Common myeloid progenitor, CD34-positive (primary cell): ENCODE data around the gene PRKN.

Source experiments
- CTCF ChIA-PET: fragments of 350-600 bp; sonication (Branson Sonifier 250); formaldehyde crosslinking; loops from one replicate; lab custom pipeline; 2021; ENCODE audit warnings: antibody characterized with exemption; lab: Charles Lee
- POLR2A ChIA-PET: fragments of 350-600 bp; sonication (Branson Sonifier 250); formaldehyde crosslinking; loops from one replicate; lab custom pipeline; 2021; ENCODE audit warnings: antibody characterized with exemption; lab: Charles Lee
- DNase-seq, 3 donors: peaks; one replicate each; pipeline versions ENCODE4 v3.0.0 to v3.0.0-alpha.2; 2013
- H3K27ac ChIP-seq, 2 experiments: 1 replicate in 1 of 2; 2 replicates in 1 of 2; pipeline ENCODE4 v1.7.0; 2013; ENCODE audit warnings: inconsistent platforms in 2 of 2, low read length in 2 of 2, mild to moderate bottlenecking in 2 of 2, low read depth in 1 of 2, moderate library complexity in 1 of 2; ENCODE audit not compliant: severe bottlenecking in 2 of 2, insufficient read depth in 1 of 2, poor library complexity in 1 of 2
- H3K27me3 ChIP-seq, 5 experiments: replicated peaks in 2 of 5; 1 replicate in 3 of 5; 2 replicates in 2 of 5; pipeline versions ENCODE4 v1.6.1 to v1.7.0; 2013; ENCODE audit warnings: low read length in 4 of 5, mild to moderate bottlenecking in 2 of 5, moderate library complexity in 2 of 5, inconsistent platforms in 1 of 5; ENCODE audit not compliant: insufficient read depth in 5 of 5, control insufficient read depth in 4 of 5
- H3K36me3 ChIP-seq, 4 experiments: 1 replicate in 2 of 4; 2 replicates in 2 of 4; pipeline versions ENCODE4 v1.6.1 to v1.7.0; 2013; ENCODE audit warnings: low read length in 3 of 4, control low read depth in 1 of 4, mild to moderate bottlenecking in 1 of 4; ENCODE audit not compliant: control insufficient read depth in 4 of 4, insufficient read depth in 4 of 4
- H3K4me1 ChIP-seq, 4 experiments: 1 replicate in 3 of 4; 2 replicates in 1 of 4; pipeline versions ENCODE4 v1.6.1 to v1.7.1; 2013; ENCODE audit warnings: low read length in 3 of 4, mild to moderate bottlenecking in 3 of 4, control low read depth in 1 of 4, inconsistent platforms in 1 of 4, moderate library complexity in 1 of 4; ENCODE audit not compliant: control insufficient read depth in 4 of 4, insufficient read depth in 4 of 4; ENCODE audit errors: control extremely low read depth in 1 of 4
- H3K4me3 ChIP-seq, 7 experiments: 1 replicate in 4 of 7; 2 replicates in 3 of 7; pipeline versions ENCODE4 v1.5.1 to v1.7.0; 2013; ENCODE audit warnings: mild to moderate bottlenecking in 7 of 7, low read length in 6 of 7, moderate library complexity in 6 of 7, inconsistent platforms in 2 of 7, low read depth in 2 of 7, control low read depth in 1 of 7; ENCODE audit not compliant: insufficient read depth in 4 of 7, control insufficient read depth in 1 of 7; ENCODE audit errors: extremely low read depth in 1 of 7
- H3K9me3 ChIP-seq, 5 experiments: 1 replicate in 4 of 5; 2 replicates in 1 of 5; pipeline versions ENCODE4 v1.6.1 to v1.7.1; 2013; ENCODE audit warnings: low read length in 4 of 5, mild to moderate bottlenecking in 2 of 5, inconsistent platforms in 1 of 5, low read depth in 1 of 5, moderate library complexity in 1 of 5; ENCODE audit not compliant: control insufficient read depth in 4 of 5, insufficient read depth in 2 of 5; ENCODE audit errors: control extremely low read depth in 1 of 5
- WGBS: methylation state at CpG from one replicate; pipeline ENCODE4 v1.1.5; 2013; ENCODE audit not compliant: insufficient coverage; 5-methylcytosine and 5-hydroxymethylcytosine counted together

Gene PRKN

GRCh38 chr6:161548713-161549296 lies 1178.8 kb downstream of the PRKN start:
- H3K4me1 ChIP-seq = no peaks in the 10 kb centered on the region
- no peak overlapping the region for H3K4me3 ChIP-seq
- no peaks in the 10 kb centered on the region for H3K36me3 ChIP-seq
- DNase-seq = no peak
- no peaks in the 10 kb centered on the region for H3K27me3 ChIP-seq
- H3K27ac ChIP-seq = no peak overlapping the region
- ChIA-PET CTCF (no interaction called here), POLR2A (no interaction called here)
- 97% methylated on average over 7 of the region's 9 CpGs for WGBS
- peaks cover 0 to 8% (median 1%) of the 10 kb centered on the region in 5 experiments for H3K9me3 ChIP-seq

- Histone ChIP-seq H3K36me3 (no peaks in the 10 kb centered on the region), H3K27me3 (no peaks in the 10 kb centered on the region), H3K4me1 (no peaks in the 10 kb centered on the region), H3K9me3 (peaks cover 0 to 8% (median 0%) of the 10 kb centered on the region in 5 experiments), H3K27ac (no peak overlapping the region), H3K4me3 (no peak overlapping the region)
- no peak for DNase-seq
- 83% methylated on average over 1 of the region's 2 CpGs for WGBS
- ChIA-PET CTCF (no interaction called here), POLR2A (interaction anchor here (0.6 kb wide), 1 partner anchor 337 kb away, joined by 4 read pairs; no protein-coding TSS in a partner anchor)
Observed at GRCh38 chr6:161547617-161548016, 1179.9 kb downstream of the PRKN start.

GRCh38 chr6:161546632-161547031 lies 1180.9 kb downstream of the PRKN start:
- no peak for DNase-seq
- H3K27ac ChIP-seq = no peak overlapping the region
- no peaks in the 10 kb centered on the region for H3K4me1 ChIP-seq
- CTCF ChIA-PET = no interaction called here
- H3K9me3 ChIP-seq = peaks cover 0 to 5% (median 0%) of the 10 kb centered on the region in 5 experiments
- 100% methylated on average over 1 of the region's 1 CpG for WGBS
- no peaks in the 10 kb centered on the region for H3K27me3 ChIP-seq
- no peak overlapping the region for H3K4me3 ChIP-seq
- no peaks in the 10 kb centered on the region for H3K36me3 ChIP-seq
- POLR2A ChIA-PET = no interaction called here

- 100% methylated on average over 1 of the region's 2 CpGs for WGBS
- Histone ChIP-seq H3K27ac (no peak overlapping the region), H3K4me1 (no peaks in the 10 kb centered on the region), H3K4me3 (no peak overlapping the region), H3K27me3 (no peaks in the 10 kb centered on the region), H3K36me3 (no peaks in the 10 kb centered on the region), H3K9me3 (peaks cover 0 to 1% (median 0%) of the 10 kb centered on the region in 5 experiments)
- ChIA-PET CTCF (no interaction called here), POLR2A (no interaction called here)
- DNase-seq = no peak
Observed at GRCh38 chr6:161545741-161546140, 1181.8 kb downstream of the PRKN start.

GRCh38 chr6:161544801-161545480 lies 1182.6 kb downstream of the PRKN start:
- CTCF ChIA-PET = no interaction called here
- H3K36me3 ChIP-seq = no peaks in the 10 kb centered on the region
- H3K4me1 ChIP-seq = no peaks in the 10 kb centered on the region
- DNase-seq = no peak
- H3K27me3 ChIP-seq = no peaks in the 10 kb centered on the region
- 78% methylated on average over 5 of the region's 10 CpGs for WGBS
- peaks cover 0 to 1% (median 0%) of the 10 kb centered on the region in 5 experiments for H3K9me3 ChIP-seq
- POLR2A ChIA-PET = no interaction called here
- no peak overlapping the region for H3K27ac ChIP-seq
- no peak overlapping the region for H3K4me3 ChIP-seq

DNA sequence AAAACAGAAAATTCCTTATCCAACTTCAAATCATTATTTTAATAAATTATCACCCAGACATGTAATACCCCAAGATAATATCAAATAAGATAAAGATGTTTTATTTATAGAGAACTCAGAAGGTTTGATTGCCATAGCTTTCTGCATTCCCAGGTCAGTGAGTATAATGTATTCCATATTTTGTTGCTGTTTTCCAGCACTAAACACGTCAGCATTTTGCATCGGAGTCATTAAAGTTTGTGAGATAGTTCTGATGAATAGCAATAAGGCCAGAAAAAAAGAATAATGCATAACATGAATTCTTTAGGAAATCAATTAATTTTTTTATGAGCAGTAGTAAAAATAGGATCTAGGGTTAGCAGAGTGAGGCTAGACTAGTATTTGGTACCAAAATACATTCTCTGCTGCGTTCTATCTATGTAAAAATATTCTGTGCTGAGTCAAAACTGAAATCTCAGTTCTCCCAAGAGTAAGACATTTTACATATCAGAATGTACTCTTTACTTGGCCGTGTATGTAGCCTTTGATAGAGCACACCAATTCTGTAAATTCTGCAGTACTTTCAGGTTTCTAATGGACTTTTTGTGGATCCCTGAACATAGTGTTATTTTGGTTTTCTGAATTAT lies 1183.8 kb downstream of the PRKN start:
- Histone ChIP-seq H3K4me3 (no peak overlapping the region), H3K27me3 (no peaks in the 10 kb centered on the region), H3K27ac (no peak overlapping the region), H3K9me3 (peaks cover 0 to 1% (median 0%) of the 10 kb centered on the region in 5 experiments), H3K4me1 (no peaks in the 10 kb centered on the region), H3K36me3 (no peaks in the 10 kb centered on the region)
- POLR2A ChIA-PET = no interaction called here
- DNase-seq = no peak
- WGBS = 100% methylated on average over 1 of the region's 4 CpGs
- CTCF ChIA-PET = no interaction called here

GRCh38 chr6:161542346-161542980 lies 1185.1 kb downstream of the PRKN start:
- Histone ChIP-seq H3K36me3 (no peaks in the 10 kb centered on the region), H3K27me3 (no peaks in the 10 kb centered on the region), H3K27ac (no peak overlapping the region), H3K9me3 (no peaks in the 10 kb centered on the region), H3K4me3 (no peak overlapping the region), H3K4me1 (no peaks in the 10 kb centered on the region)
- 83% methylated on average over 3 of the region's 4 CpGs for WGBS
- CTCF ChIA-PET = no interaction called here
- POLR2A ChIA-PET = no interaction called here
- no peak for DNase-seq
